AG08395 (cell line): Measurements from ENCODE around the gene IFRD1.

Experiments
- DNase-seq: peaks from one replicate; pipeline ENCODE4 v3.0.0; 2012; ENCODE audit warnings: mixed read lengths, low spot score

The IFRD1 gene

DNA sequence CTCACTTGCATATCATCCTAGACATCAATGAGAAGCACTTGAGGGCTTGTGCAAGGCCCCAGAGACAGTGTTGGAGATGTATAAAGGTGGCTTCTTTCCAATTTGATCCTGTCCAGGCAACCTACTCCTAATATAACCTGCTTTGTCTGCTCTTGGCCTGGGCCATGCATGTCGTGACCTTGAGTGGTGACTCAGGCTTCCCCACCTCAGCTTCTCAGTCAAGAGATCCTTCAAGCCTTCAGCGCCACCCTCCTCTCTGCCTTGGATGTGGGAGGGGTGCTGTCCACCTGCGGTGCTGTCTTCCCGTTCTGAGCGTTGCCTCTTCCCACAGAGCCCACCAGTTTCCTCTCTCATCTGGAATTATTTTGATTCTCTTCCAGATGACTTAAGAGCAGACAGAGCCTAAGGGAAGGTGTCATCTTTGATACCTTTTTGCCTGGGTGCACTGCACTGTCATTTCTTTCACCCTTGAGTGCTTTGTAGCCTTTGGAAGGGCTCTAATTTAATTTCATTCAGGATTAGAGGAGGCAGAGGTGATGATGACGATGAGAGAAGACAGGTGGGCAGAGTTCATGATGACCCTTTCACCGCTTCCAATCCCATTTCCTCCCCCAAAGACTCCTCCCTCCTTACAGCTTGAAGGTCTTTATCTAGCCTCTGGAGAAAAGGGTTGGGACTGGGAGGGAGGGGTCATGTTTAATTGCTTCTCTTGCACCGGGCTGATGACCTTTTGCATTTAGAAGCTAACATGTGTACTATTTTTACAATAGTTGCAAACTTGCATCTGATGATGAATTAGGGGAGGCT, 37.4 kb downstream of the IFRD1 start:
- DNase-seq: no peak

DNA sequence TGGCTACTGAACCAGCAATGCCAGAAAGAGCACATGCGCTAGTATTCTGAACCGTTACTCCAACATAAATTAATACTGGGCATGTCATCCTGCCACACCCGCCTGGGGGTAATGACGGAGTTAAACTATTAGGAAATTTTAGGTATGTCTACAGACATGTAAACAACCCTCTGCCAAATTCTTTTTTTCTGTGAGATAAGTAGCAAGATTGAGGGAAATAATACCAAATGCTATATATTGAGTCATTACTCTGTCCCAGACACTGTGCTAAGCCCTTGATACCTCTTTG, 37.9 kb downstream of the IFRD1 start:
- DNase-seq: no peak

DNA sequence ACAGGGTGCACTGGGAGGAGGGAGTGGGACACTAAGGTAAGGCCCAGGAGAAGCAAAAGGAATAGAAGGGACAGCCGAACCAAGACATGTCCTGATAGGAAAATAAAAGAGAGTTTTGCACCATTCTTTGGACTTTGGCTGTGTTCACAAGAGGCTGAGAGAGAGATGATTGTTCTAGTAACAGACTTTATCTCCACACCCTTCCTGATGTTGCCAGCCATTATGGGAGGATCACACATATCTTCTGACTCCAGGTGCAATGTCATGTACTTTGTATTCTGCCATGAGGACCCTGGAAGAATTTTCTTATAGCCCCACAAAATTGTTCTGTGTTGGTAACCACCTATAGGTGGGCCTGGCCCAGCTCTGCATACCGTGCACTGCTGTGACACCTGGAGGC, 41.9 kb downstream of the IFRD1 start:
- no peak for DNase-seq

DNA sequence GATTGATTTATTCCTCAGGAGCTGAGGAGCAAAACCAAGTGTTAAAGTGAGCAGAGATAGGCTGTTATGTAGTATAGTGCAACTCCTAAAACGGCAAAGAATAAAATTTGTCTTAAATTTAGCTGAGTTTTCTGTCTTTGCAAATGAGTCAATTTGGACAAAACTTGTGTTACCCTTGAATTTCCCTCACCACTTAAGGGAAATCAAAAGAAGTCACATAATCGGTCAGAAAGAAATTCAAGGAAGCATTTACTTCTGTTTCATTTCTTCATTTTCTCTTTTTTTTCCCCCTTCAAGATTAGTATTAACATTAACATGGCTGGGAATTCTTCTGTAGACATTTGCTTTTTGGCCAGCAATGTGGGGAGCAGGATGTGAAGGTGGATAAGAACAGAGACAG, 44.4 kb downstream of the IFRD1 start:
- DNase-seq: no peak

DNA sequence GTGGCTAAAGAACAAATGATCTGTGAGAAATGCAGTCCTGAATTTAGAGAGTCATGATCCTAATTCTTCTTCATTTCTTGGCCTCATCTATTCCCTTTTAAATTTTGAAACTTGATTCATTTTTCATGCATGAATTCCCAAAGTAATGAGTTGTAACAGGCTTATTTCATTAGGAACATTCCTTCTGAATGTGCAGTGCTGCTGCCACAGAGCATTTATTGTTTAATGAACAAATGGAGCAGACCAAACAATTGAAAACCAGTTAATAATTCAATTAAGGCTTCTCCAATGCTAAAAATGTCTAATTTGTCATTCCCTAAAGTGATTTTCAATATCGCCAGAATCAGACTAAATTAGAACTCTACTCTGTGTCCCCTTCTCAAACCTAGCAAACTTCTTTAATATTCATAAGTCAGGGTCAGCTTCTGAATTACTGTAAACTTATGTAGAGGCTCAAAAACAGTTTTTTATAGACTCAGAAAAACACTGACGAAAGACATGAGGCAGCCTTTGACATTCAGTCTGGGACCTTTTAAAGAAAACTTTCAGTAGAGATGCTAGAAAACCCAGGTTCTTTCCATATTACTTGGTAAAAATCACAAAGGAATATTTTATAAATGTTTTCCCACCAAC, 45.0 kb downstream of the IFRD1 start:
- no peak for DNase-seq

DNA sequence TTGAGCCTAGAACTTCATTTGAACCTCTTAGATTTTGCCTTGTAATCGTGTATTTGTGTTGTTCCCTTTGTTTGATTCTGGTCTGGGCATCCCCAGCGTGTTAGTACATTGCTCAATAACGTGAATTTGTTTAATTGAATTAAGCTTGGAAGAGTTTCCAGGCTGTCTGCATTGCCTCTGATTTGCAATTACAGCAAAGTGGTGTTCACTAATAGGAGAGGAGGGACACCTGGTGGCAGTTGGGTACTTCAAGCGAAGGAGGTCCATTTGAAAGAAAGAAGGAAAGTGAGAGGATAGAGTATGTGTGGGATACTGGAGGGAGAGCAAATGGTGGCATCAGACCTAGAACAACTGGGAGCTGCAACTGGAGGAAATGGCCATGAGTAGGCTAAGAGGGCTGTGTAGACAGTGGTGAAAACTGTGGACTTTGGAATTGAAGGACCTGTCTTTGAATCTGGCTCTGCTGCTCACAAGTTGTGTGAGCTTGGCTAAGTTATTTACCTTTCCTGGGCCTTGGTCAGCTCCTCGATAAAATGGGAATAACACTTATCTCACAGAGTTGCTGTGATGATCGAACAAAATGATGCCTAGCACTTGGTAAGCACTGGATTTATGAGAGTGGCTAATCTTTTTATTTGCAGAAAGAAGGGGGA, 45.7 kb downstream of the IFRD1 start:
- DNase-seq: peak; percentile 69

DNA sequence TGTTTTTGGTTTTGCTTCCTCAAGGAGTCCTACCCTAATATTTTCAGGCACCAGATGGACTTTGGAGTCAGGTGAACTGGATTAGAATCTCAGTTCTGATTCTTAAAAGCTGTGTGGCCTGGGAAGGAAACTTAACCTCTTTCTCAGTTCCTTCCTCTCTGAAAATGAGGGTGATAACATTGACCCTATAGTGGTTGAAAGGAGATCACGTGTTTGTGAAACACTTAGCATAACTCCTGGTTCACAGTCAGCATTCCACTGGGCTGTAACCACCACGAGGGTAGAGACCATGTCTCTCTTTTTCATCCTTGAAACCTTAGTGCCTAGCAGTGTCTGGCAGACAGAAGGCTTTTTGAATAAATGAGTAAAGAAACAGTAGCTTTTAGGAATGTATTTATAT, 47.2 kb downstream of the IFRD1 start:
- DNase-seq: no peak

DNA sequence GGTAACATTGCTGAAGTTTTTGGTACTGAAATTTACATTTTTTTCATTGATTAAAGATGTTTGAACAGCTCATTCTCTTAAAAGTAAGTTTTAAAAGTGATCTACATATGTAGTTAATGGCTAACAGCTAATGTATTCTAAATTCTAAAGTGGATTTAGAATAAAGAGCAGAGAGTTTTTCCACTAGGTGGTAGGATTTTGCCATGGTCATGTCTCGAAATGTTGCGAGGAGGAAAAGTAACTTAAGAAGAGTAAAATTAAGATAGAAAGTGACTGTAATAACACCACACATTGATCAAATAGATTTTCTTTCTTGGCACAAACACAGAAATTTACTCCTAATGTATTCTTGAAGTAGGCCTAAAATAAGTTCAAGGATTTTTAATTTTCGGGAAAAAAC, 50.4 kb downstream of the IFRD1 start:
- no peak for DNase-seq

DNA sequence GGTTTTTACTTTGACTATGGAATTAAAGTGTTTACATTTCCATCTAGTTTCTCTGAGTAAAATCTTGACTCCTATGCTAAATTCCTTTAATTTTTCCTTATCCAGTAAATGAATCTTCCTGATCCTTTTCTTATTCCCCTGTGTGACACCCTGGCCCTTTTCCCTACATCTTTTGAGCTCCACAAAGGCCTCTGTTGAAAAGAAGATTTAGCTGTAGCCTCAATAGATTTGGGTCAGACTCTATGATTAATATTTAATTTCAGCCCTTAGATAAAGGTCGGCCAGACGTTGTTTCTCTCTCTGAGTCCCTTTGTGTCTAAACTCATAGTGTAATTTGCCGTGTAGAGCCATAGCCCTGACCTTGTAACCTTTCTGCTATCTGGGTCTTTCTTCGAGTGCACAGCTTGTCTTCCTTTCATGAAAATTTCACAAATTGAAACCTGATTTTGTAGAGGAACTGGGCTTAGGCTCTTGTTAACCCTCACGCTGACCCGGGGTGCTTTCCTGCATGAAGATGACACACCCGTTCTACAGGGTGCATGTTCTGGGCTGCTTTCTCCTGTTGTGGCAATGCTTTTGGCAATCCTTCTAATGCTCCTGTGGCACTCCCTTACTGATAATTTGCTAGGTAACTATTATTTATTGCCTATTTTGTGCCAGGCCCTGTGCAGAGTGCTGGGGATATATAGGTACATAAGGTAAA, 51.7 kb downstream of the IFRD1 start:
- DNase-seq: no peak

DNA sequence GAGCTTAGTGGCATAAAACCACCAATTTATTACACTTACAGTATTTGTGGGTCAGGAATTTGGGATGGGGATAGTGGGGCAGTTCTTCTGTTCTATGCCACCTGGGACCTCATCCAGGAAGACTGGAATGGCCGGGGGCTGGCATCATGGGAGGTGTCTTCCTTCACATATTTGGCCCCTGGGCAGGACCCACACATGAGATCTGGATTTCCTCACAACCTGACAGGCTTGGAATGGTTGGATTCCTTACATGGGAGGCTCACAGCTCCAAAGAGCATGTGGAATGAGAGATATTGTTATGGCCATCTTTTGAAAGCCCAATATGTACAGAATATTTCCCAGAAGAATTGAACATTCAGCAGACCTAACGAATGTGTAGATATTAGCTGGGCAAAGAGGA, 52.4 kb downstream of the IFRD1 start:
- no peak for DNase-seq

DNA sequence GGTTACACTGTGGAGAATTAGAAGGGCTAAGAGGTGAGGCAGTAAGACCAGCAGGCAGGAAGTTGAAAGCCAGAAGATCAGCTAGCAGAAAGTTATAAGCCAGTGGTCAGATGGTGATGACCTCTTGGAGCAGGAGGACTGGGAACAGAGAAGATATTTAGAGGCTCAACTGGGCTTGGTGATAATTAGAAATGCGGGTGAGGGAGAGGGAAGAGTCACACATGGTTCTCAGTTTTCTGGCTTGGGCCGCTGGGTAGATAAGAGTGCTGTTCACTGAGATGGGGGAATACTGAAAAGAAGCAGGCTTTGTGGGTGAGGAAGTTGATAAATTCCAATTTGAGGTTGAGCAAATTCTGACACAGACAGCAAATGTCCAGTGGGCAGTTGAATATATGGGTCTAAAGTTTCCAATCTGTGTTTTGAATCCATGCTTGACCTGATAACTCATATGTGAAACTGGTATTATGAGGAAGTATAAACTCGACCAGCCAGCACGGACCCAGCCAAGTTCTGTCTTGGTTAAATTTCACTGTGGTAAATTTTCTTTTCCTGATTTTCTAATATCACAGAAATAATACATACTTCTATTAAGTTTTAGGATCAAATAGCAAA, 53.2 kb downstream of the IFRD1 start:
- no peak for DNase-seq

DNA sequence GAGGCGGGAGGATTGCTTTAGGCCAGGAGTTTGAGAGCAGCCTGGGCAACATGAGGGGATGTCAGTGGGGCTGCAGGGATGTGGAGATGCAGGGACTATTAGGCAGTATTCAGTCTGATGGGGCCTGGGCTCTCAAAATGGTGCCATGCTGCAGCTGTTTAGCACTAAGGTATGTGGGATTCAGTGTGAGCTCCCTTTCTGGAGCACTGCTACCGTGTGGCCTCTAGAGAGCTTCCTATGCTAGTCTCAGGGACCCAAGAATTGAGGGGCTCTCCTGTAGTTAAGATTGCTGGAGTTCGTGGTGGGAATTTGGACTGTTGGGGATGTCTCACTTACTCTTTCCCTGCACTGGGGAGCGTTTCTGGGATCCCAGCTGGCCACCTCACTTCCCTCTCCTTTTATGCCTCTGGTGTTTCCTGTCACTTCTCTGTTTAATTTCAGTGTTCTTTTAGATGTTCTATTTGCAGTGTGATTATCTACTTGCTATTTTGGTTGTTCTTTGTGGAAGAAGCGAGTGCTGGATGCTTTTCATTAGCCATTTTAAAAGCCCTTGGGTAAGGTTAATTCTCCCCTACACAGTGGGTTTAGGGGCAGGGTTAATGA, 53.9 kb downstream of the IFRD1 start:
- no peak for DNase-seq

DNA sequence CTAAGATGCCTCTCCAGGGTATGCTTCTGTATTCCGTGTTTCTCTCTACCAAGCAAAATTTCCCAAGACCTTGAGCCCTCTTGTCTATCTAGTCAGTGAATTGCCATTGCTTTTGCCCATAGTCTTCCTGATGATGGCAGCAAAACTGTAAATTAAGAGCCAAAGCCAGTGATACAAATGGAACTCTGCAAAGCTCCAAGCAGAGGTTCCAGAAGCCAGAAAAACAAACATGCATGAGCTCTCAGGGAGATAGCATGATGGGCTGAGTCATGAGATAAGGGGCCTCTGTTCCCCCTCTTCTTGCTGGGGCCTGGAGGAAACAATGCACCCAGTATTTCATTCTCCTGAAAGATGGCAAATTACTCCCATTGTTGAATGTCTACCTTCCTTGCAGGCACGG, 55.2 kb downstream of the IFRD1 start:
- no peak for DNase-seq

DNA sequence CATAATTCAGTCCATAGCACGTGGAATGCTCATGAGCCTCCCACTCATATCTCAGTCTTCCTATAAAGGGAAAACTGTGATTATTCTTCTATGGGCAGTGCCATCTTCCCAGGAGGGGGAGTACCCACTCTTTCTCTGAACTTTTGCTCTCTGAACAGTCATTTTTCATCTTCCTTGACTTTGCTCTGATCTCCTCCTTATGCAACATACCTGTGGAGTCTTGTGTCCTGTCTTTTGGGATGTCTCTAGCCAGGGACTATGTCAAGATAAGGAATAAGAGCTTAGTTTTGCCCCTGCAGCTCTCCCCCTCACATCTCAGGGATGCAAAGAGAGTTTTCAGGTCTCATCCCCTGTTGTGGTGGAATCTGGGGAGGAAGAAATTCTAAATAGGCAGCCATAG, 58.1 kb downstream of the IFRD1 start:
- DNase-seq: no peak

DNA sequence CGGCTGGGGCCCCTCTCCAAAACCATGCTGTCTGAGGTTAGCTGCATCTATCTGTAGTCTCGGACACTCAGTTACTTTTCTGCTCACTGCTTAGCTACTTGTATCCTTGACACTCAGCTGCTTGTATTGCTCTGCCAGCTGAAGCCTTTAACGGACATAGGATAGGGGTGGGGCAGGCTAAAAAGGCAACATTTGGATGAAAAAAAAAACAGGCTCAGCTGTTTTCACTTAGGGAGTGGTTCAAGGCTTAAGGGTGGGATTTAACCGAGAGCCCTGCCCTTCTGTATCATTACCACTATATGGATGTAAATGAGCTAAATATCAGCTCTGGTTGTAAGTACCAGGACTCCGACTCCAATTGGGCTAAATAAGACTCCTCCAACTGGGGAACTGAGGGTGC, 59.1 kb downstream of the IFRD1 start:
- no peak for DNase-seq

DNA sequence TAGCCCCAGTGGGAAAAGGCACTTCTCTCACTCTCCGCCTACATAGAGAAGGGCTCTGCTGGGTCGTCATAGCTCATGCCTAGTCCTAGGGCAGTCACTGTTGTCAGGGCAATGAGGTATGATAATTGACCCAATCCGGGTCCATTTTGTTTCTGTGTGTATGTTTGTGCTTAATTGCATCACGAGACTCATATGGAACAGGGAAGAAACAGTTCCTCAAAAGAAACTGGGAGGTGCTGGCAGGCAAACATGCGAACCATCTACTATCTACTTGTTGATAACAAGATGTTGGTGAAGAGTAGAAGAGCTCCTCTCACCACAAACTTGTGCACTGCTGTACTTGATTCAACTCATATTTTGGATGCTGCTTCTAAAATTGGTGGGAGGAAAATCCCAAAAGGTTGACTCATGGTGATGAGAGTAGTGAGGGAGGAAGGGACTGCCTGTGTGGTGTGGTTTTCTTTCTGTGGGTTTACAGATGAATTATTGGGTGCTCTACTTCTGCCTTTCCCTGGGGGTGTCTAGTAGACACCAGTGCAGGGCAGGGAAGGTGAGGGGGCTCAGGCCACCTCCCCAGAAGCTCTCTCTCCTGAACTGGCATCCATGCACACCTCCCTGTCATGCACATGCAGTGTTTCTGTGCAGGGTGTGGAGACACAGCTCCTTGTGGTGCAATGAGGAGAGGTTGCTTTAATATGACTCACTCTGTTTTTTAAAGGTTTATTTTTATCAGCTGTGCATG, 59.9 kb downstream of the IFRD1 start:
- peak; percentile 88 for DNase-seq

DNA sequence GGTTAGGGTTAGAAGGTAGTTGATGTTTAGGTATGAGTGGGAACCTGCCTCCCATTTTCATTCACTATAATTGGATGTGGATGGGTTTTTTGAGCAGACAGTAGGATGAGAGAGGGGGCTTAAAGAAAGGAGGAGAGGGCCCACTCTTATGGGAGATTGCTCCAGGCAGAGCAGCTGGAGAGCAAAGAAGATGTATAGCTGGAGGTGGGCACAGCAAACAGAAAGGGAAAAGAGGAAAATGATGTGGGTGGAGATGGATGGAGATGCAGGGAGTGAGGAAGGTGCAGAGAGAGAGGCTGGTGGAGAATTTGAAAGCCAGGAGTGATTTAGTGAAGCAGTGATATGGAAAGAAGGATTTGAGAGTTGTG, 60.5 kb downstream of the IFRD1 start:
- no peak for DNase-seq

DNA sequence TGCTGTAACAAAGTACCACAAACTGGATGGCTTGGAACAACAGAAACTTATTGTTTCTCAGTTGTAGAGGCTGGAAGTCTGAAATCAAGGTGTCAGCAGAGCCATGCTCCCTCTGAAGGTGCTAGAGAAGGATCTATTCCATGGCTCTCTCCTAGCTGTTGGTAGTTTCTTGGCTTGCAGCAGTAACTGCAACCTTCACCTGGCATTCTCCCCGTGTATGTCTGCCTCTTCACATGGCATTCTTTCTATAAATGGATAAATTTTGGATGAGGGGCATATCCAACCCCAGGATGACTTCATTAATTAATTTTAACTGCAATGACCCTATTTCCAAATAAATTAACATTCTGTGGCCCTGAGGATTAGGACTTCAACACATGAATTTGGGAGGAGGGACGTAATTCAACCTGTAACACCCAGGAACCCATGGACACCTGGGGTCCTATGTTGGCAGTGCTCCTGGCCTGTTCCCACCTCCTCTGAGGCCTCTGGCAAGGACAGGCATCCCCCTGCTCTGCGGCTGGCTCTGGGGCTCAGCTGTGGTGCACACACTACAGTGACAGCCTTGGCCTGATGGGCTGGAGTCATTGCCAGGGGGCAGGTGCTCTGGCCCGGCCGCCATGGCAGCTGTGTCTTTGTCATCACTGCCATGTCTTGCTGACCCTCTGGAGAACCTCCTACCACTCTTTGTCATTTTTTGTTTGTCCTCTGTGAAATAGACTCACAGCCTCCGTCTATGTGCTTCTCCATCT, 61.4 kb downstream of the IFRD1 start:
- DNase-seq: no peak

DNA sequence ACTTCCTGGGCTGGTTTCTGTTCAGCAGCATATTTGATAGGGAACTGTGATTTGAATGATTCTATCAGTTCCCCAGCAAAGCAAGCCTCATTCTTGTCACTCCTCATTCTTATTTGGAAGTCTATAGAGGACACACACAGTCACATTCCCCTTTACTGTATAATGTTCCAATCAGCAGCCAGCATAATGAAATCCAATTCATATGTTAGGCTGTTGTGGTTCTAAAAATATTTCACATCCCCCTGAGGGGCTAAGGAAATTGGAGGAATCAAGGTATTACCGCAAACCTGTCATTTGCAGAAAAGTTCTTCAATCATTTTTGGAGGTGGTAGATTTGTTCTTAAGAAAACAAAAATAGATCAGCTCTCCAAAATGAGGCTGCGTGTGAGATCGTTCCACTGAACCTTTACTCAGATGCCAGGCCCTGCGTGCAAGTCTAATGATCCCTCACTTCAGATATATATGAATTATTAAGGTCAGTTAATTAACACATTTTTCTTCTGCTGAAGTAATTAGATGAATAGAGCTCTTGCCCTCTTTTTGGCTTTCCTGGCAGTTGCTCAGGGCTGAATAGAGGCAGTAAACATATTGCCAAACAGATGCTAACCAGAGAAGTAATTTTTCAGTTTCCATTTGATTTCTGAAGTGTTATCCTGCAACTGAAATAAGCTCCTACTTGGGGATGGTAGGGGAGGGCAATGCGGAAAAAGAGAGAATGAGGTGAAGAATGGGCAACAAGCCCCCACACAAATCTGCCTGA, 62.4 kb downstream of the IFRD1 start:
- no peak for DNase-seq

DNA sequence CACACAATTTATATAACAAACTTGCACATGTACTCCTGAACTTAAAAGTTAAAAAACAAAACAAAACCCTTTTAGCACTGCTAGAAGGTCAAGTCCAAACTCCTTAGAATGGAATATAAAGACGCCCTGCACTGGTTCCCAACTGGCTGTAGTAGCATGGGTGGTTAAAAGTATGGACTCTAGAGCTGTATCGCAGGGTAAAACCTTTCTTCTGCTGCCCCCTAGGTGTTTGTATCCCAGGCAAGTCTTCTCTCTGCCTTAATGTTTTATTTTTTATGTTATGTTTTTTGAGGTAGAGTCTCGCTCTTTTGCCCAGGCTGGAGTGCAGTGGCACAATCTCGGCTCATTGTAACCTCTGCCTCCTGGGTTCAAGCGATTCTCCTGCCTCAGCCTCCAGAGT, 65.7 kb downstream of the IFRD1 start:
- DNase-seq: no peak
